Heart right ventricle (tissue), 16 donors: ENCODE results near the gene PSMB10. TPM values are rescaled to one million over a fixed set of nuclear protein-coding genes. Genes with fewer than 3 reads are reported as not detected.
A peak's percentile ranks its signal among the peaks of the same experiment; 100 is the strongest.

Experiments used
- ATAC-seq, 8 donors: fragments of 200-7000 bp; cut with Tn5 transposase; one replicate each; pipeline ENCODE4 v1.9.1; 2020; ENCODE audit warnings: mild to moderate bottlenecking in 8 of 8, moderate library complexity in 8 of 8, moderate number of reproducible peaks in 1 of 8
- DNase-seq, 2 donors: peaks; one replicate each; pipeline ENCODE4 v3.0.0-alpha.2; 2020
- H3K27ac ChIP-seq, 10 donors: fragments of 200-600 bp; sonication (generic) in 2 of 10; one replicate each; pipeline versions ENCODE4 v1.5.0 to v1.8.0; 2020 to 2022; ENCODE audit warnings: mild to moderate bottlenecking in 3 of 10
- H3K27me3 ChIP-seq, 7 donors: fragments of 200-600 bp; one replicate each; pipeline ENCODE4 v1.8.0; 2021 to 2022; ENCODE audit warnings: mild to moderate bottlenecking in 2 of 7
- H3K36me3 ChIP-seq, 9 donors: fragments of 200-600 bp; sonication (generic) in 1 of 9; one replicate each; pipeline versions ENCODE4 v1.5.0 to v1.8.0; 2020 to 2022; ENCODE audit warnings: mild to moderate bottlenecking in 2 of 9
- H3K4me1 ChIP-seq, 9 donors: fragments of 200-600 bp; sonication (generic) in 1 of 9; one replicate each; pipeline versions ENCODE4 v1.5.0 to v1.8.0; 2020 to 2022; ENCODE audit warnings: mild to moderate bottlenecking in 4 of 9
- H3K4me3 ChIP-seq, 10 donors: fragments of 200-600 bp; sonication (generic) in 2 of 10; one replicate each; pipeline versions ENCODE4 v1.5.0 to v1.8.0; 2020 to 2022; ENCODE audit warnings: mild to moderate bottlenecking in 7 of 10, moderate library complexity in 2 of 10
- H3K9me3 ChIP-seq, 11 donors: fragments of 200-600 bp in 10 of 11; sonication (generic) in 2 of 11; one replicate each; pipeline versions ENCODE4 v1.5.0 to v1.8.0; 2013 to 2022; ENCODE audit warnings: mild to moderate bottlenecking in 2 of 11, control low read depth in 1 of 11, moderate library complexity in 1 of 11
- CTCF ChIP-seq, 9 donors: fragments of 200-600 bp; sonication (generic) in 2 of 9; IDR thresholded peaks; one replicate each; pipeline versions ENCODE4 v1.5.0 to v1.8.0; 2021 to 2022; ENCODE audit warnings: antibody characterized with exemption in 9 of 9, mild to moderate bottlenecking in 5 of 9, moderate library complexity in 1 of 9
- WGBS, 2 donors: extraction: QIAGEN DNeasy Blood & Tissue Kit; methylation state at CpG; one replicate each; pipeline ENCODE4 v1.1.7; 2013; ENCODE audit warnings: inconsistent platforms in 1 of 2; 5-methylcytosine and 5-hydroxymethylcytosine counted together
- intact Hi-C, 10 donors: fragments of 100-400 bp; cut with DNase I; formaldehyde crosslinking; loops; one replicate each; pipeline versions ENCODE4 v1.11.1 to v1.14.2; 2022
- polyA plus RNA-seq, 2 donors: library from polyadenylated mRNA; stranded (reverse); fragments of 200-250 nt; gene quantifications; one replicate each; pipeline ENCODE4 v1.2.3, GENCODE V29; 2013
- total RNA-seq, 10 donors: library from RNA; stranded (reverse); fragmentation: NEBNext Ultra II Directional in 3 of 10; extraction: Animal tissue kit (Norgen Biotek cat#: 25700) in 3 of 10; gene quantifications; one replicate each; pipeline versions ENCODE4 v1.2.1 to v1.2.4, GENCODE V29; 2021 to 2023
- donor health status: Arrhythmogenic right ventricular cardiomyopathy.
- donor health status: ischemic (EF 13 %, LVEDD 7.1; RV severe dilation, severe dysfunction).
- donor health status: healthy with polysubstance abuse.
- donor health status: DM: no; HTN: yes; CAD: no.
- donor health status: DM: no; HTN: no; CAD: no.
- donor health status: ischemic (EF 25% LVEDD 6.9; RV normal size, moderate dysfunction).
- donor health status: ischemic (EF 25% LVEDD 5.7; RV mildly dilated, moderate dysfunction).
- donor health status: healthy.
- donor health status: DM: yes; HTN: yes; CAD: no.
- donor health status: Ischemic cardiomyopathy.
- donor health status: ischemic (EF 35%, LVEDD 5.7; RV mildly dilated, moderate dysfunction).
- donor health status: nonischemic (EF 11% LVEDD 7.7; RV severe dilation, severe dysfunction).
- donor health status: DM: yes; HTN: yes; CAD: no.
- donor health status: PGD.
- donor health status: ischemic (EF 29% LVEDD 5.4; RV normal size, mild dysfunction).
- donor health status: nonischemic (EF 23%, LVEDD 6.1; RV moderate dilation, normal function).

Gene PSMB10
- total and polyA plus RNA-seq, 12 donors, result 48.9 to 170 (median 63.6) TPM

DNA sequence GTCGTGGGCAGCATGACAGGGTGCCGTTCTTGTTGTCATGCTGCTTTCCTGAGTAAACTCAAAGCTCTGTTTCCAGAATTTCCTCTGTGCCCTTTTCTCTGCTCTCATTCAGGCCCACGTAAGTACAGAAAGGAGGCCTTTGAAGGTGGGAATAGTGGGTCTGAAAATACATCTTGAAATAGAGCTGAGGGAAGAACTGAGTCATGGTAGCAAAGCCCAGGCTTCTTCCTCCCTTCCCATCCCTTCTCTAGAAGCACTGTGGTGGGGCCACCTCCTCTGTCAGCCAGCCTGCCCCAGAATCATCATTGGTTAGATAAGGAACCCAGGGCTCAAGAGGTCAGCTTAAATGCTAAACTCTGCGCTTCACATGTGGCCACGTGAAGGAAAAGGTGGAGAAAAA, 14.4 kb downstream of the PSMB10 start:
- H3K4me1 ChIP-seq, result peaks cover 13 to 97% (median 74%) of the 10 kb centered on the region in 9 donors

GRCh38 chr16:67919622-67920221, 16.9 kb downstream of the PSMB10 start:
- intact Hi-C loops, result loop anchor here in 5 of 10 donors (5.0 to 10.0 kb wide), 5 partner anchors 37 to 247 kb away; partner anchors contain the start of gene NRN1L (in 1 of the 5)
- H3K36me3 ChIP-seq, result peaks cover 0 to 46% (median 0%) of the 10 kb centered on the region in 9 donors
- H3K9me3 ChIP-seq, result no peaks in the 10 kb centered on the region
- DNase-seq (no peak), ATAC-seq (peak in 4 of 8 donors; percentile 27 to 40 (median 32))
- H3K4me1 ChIP-seq, result peaks cover 25 to 96% (median 78%) of the 10 kb centered on the region in 9 donors
- no peak overlapping the region for H3K4me3 ChIP-seq
- peak overlapping the region in 4 of 10 donors; percentile 26 to 73 (median 43) for H3K27ac ChIP-seq
- H3K27me3 ChIP-seq, result no peaks in the 10 kb centered on the region
- TF ChIP-seq CTCF (IDR thresholded peaks at IDR 0.05), result peak in 7 of 9 donors; percentile 22 to 47 (median 33)
- 54 to 71% methylated on average over 6 of the region's 6 CpGs for WGBS, 2 donors

More for the DNA sequence above, 14.4 kb downstream of the PSMB10 start:
- 68 to 69% methylated on average over 5 of the region's 5 CpGs for WGBS, 2 donors
- peak overlapping the region in 4 of 10 donors; percentile 17 to 39 (median 20) for H3K27ac ChIP-seq
- ATAC-seq (no peak), DNase-seq (no peak)
- no peak overlapping the region for H3K4me3 ChIP-seq
- H3K27me3 ChIP-seq, result no peaks in the 10 kb centered on the region
- intact Hi-C loops, result loop anchor here in 4 of 10 donors (5.0 to 10.0 kb wide), 3 partner anchors 95 to 250 kb away; no protein-coding TSS in a partner anchor
- no peaks in the 10 kb centered on the region for H3K9me3 ChIP-seq
- no peak for TF ChIP-seq CTCF (IDR thresholded peaks at IDR 0.05)
- peaks cover 0 to 38% (median 0%) of the 10 kb centered on the region in 9 donors for H3K36me3 ChIP-seq

DNA sequence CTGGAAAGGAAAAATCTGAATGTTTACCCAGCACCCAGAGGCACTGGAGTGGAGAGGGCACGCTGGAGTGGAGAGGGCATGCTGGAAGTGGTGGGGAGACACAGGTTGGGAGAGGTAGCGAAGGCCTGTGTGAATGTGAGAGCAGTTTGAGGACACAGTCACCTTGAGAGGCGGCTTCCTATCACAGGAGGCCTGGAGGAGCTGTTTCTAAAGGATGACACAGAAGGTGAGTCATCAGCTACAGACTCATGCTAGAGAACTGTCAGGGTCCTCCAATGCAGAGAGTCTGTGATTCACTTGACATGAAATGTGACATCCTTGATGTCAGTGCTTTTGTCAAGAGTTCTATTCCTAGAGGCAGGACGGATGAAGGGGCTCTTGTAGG, 18.8 kb downstream of the PSMB10 start:
- Histone ChIP-seq H3K9me3 (no peaks in the 10 kb centered on the region), H3K27me3 (no peaks in the 10 kb centered on the region), H3K4me1 (peaks cover 25 to 82% (median 61%) of the 10 kb centered on the region in 9 donors), H3K36me3 (peaks cover 0 to 51% (median 0%) of the 10 kb centered on the region in 9 donors), H3K27ac (peak overlapping the region in 9 of 10 donors; percentile 17 to 83 (median 53)), H3K4me3 (no peak overlapping the region)
- peak in 5 of 8 donors; percentile 8 to 73 (median 36) for ATAC-seq
- 48 to 65% methylated on average over 4 of the region's 4 CpGs for WGBS, 2 donors
- intact Hi-C loops, result loop anchor here in 1 of 10 donors (5.0 kb wide), 2 partner anchors 36 to 86 kb away; partner anchors contain the start of gene NRN1L
- DNase-seq, result no peak
- TF ChIP-seq CTCF (IDR thresholded peaks at IDR 0.05), result no peak

GRCh38 chr16:67917140-67917851, 19.4 kb downstream of the PSMB10 start:
- no peaks in the 10 kb centered on the region for H3K27me3 ChIP-seq
- H3K4me3 ChIP-seq, result no peak overlapping the region
- 37 to 47% methylated on average over 6 of the region's 6 CpGs for WGBS, 2 donors
- peaks cover 25 to 77% (median 57%) of the 10 kb centered on the region in 9 donors for H3K4me1 ChIP-seq
- peak overlapping the region in 9 of 10 donors; percentile 17 to 83 (median 53) for H3K27ac ChIP-seq
- ATAC-seq (peak; percentile 74 to 90 (median 82)), DNase-seq (peak; percentile 65 to 69)
- no peaks in the 10 kb centered on the region for H3K9me3 ChIP-seq
- intact Hi-C loops, result loop anchor here in 1 of 10 donors (5.0 kb wide), 2 partner anchors 35 to 85 kb away; partner anchors contain the start of gene NRN1L
- peaks cover 0 to 55% (median 0%) of the 10 kb centered on the region in 9 donors for H3K36me3 ChIP-seq
- TF ChIP-seq CTCF (IDR thresholded peaks at IDR 0.05), result peak in 2 of 9 donors; percentile 11 to 18
